CD14-positive monocyte (primary cell): ENCODE results near the gene ARFGAP2. TPM values are rescaled to one million over a fixed set of nuclear protein-coding genes. Genes with fewer than 3 reads are reported as not detected.

Experiments
- DNase-seq, 3 donors: peaks; one replicate each; pipeline ENCODE4 v3.0.0-alpha.2; 2011 to 2022
- H2AFZ ChIP-seq: 2 replicates; pipeline ENCODE4 v1.6.0; 2012; ENCODE audit warnings: mild to moderate bottlenecking, low read depth, low read length, inconsistent platforms; ENCODE audit not compliant: insufficient read depth, poor library complexity, severe bottlenecking
- H3K27ac ChIP-seq, 2 donors: 1 replicate in 1 of 2; 2 replicates in 1 of 2; pipeline ENCODE4 v1.5.1; 2012 to 2013; ENCODE audit warnings: low read length in 2 of 2, control low read depth in 1 of 2, inconsistent platforms in 1 of 2, low read depth in 1 of 2, mild to moderate bottlenecking in 1 of 2
- H3K27me3 ChIP-seq, 2 donors: one replicate each; pipeline versions ENCODE4 v1.6.0 to v1.6.1; 2011 to 2013; ENCODE audit warnings: low read length in 2 of 2; ENCODE audit not compliant: control insufficient read depth in 2 of 2, insufficient read depth in 2 of 2
- H3K36me3 ChIP-seq, 2 donors: replicated peaks in 1 of 2; 1 replicate in 1 of 2; 2 replicates in 1 of 2; pipeline versions ENCODE4 v1.5.1 to v1.6.1; 2012 to 2013; ENCODE audit warnings: low read length in 2 of 2, control low read depth in 1 of 2, inconsistent platforms in 1 of 2, mild to moderate bottlenecking in 1 of 2; ENCODE audit not compliant: insufficient read depth in 2 of 2, control insufficient read depth in 1 of 2
- H3K4me1 ChIP-seq, 2 donors: 1 replicate in 1 of 2; 2 replicates in 1 of 2; pipeline versions ENCODE4 v1.5.1 to v1.6.1; 2012 to 2013; ENCODE audit warnings: low read length in 2 of 2, control low read depth in 1 of 2, inconsistent platforms in 1 of 2, mild to moderate bottlenecking in 1 of 2, moderate library complexity in 1 of 2; ENCODE audit not compliant: insufficient read depth in 2 of 2, control insufficient read depth in 1 of 2
- H3K4me2 ChIP-seq: replicated peaks from 2 replicates; pipeline ENCODE3; 2012; ENCODE audit warnings: low read length, moderate library complexity, mild to moderate bottlenecking; ENCODE audit not compliant: poor library complexity, severe bottlenecking; ENCODE audit errors: extremely low read depth
- H3K4me3 ChIP-seq, 3 experiments: fragments of 200-600 bp in 1 of 3; sonication (generic) in 1 of 3; replicated peaks in 1 of 3; 1 replicate in 2 of 3; 2 replicates in 1 of 3; pipeline ENCODE4 v1.5.1; 2011 to 2013; ENCODE audit warnings: low read length in 3 of 3, mild to moderate bottlenecking in 3 of 3, control low read depth in 2 of 3, low read depth in 2 of 3, inconsistent platforms in 1 of 3, moderate library complexity in 1 of 3
- H3K79me2 ChIP-seq: 2 replicates; pipeline ENCODE4 v1.6.0; 2012; ENCODE audit warnings: mild to moderate bottlenecking, control low read depth, inconsistent platforms, low read length, moderate library complexity; ENCODE audit not compliant: insufficient read depth
- H3K9ac ChIP-seq: 2 replicates; pipeline ENCODE4 v1.6.0; 2017; ENCODE audit warnings: low read length, mild to moderate bottlenecking; ENCODE audit not compliant: insufficient read depth, poor library complexity, severe bottlenecking
- H3K9me3 ChIP-seq, 2 donors: replicated peaks in 1 of 2; 1 replicate in 1 of 2; 2 replicates in 1 of 2; pipeline versions ENCODE4 v1.5.1 to v1.6.1; 2012 to 2013; ENCODE audit warnings: low read length in 2 of 2, control low read depth in 1 of 2; ENCODE audit not compliant: control insufficient read depth in 1 of 2, insufficient read depth in 1 of 2
- H4K20me1 ChIP-seq: 2 replicates; pipeline ENCODE4 v1.6.0; 2012; ENCODE audit warnings: mild to moderate bottlenecking, low read length, control low read depth, moderate library complexity; ENCODE audit not compliant: insufficient read depth
- H3K27ac Mint-ChIP-seq, 7 donors: one replicate each; pipeline ENCODE4 v1.8.0; 2020; ENCODE audit warnings: mild to moderate bottlenecking in 7 of 7, mixed read lengths in 7 of 7, moderate library complexity in 6 of 7, inconsistent platforms in 2 of 7
- H3K27me3 Mint-ChIP-seq, 3 donors: one replicate each; pipeline ENCODE4 v1.8.0; 2021 to 2022; ENCODE audit warnings: low read depth in 3 of 3, mild to moderate bottlenecking in 3 of 3, mixed read lengths in 3 of 3, moderate library complexity in 3 of 3, inconsistent platforms in 1 of 3
- H3K36me3 Mint-ChIP-seq, 2 donors: one replicate each; pipeline ENCODE4 v1.8.0; 2020; ENCODE audit warnings: mixed read lengths in 2 of 2, inconsistent platforms in 1 of 2, mild to moderate bottlenecking in 1 of 2
- H3K4me1 Mint-ChIP-seq: one replicate; pipeline ENCODE4 v1.8.0; 2020; ENCODE audit warnings: mild to moderate bottlenecking, mixed read lengths
- H3K4me3 Mint-ChIP-seq, 2 donors: one replicate each; pipeline ENCODE4 v1.8.0; 2020; ENCODE audit warnings: mild to moderate bottlenecking in 2 of 2, mixed read lengths in 2 of 2, moderate library complexity in 1 of 2
- H3K9me3 Mint-ChIP-seq, 7 donors: one replicate each; pipeline ENCODE4 v1.8.0; 2020 to 2022; ENCODE audit warnings: mixed read lengths in 7 of 7, mild to moderate bottlenecking in 6 of 7, moderate library complexity in 6 of 7, inconsistent platforms in 2 of 7
- WGBS: methylation state at CpG from one replicate; pipeline ENCODE4 v1.1.5; 2013; ENCODE audit warnings: missing lambda C conversion rate; ENCODE audit not compliant: insufficient coverage; 5-methylcytosine and 5-hydroxymethylcytosine counted together
- intact Hi-C, 2 donors: fragments of 100-400 bp; cut with micrococcal nuclease; formaldehyde crosslinking; loops; one replicate each; pipeline versions ENCODE4 v1.15.0 to v1.15.1; 2023
- polyA plus RNA-seq, 3 donors: library from polyadenylated mRNA; depleted of rRNA in 1 of 3; unstranded in 2 of 3; stranded (reverse) in 1 of 3; fragments of 300-500 nt in 2 of 3; fragments of >200 nt in 1 of 3; fragmentation: Illumina TruSeq in 2 of 3; gene quantifications; 1 replicate in 2 of 3; 2 replicates in 1 of 3; pipeline ENCODE4 v1.2.3, GENCODE V29; 2012 to 2021
- TF ChIP-seq, protein P1 (sequence below): fragments of 200-600 bp; IDR thresholded peaks from one replicate; pipeline ENCODE4 v1.8.0; 2022; ENCODE audit warnings: antibody characterized with exemption, mild to moderate bottlenecking

The ARFGAP2 gene
- polyA plus RNA-seq, 3 donors, result 59.7 to 129 (median 61.0) TPM

DNA sequence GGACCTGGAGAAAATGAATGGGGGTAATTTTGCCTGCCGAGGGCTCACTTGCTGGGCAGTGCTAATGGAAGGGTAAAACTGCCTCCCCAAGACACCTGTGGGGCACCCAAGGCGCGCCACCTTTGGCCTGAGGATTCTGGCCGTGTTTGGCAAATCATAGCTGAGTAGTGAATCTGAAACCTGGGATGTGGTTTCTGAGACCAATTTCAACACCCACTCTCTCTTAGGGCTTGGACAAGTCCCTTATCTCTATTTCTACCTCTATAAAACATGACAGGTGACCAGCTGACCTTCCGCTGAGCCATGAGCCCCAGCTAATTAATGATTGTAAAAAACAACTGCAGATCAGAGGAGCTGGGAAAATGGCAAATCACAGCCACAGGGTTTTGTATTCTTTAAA, 11.0 kb upstream of the ARFGAP2 start:
- TF ChIP-seq, protein P1, sequence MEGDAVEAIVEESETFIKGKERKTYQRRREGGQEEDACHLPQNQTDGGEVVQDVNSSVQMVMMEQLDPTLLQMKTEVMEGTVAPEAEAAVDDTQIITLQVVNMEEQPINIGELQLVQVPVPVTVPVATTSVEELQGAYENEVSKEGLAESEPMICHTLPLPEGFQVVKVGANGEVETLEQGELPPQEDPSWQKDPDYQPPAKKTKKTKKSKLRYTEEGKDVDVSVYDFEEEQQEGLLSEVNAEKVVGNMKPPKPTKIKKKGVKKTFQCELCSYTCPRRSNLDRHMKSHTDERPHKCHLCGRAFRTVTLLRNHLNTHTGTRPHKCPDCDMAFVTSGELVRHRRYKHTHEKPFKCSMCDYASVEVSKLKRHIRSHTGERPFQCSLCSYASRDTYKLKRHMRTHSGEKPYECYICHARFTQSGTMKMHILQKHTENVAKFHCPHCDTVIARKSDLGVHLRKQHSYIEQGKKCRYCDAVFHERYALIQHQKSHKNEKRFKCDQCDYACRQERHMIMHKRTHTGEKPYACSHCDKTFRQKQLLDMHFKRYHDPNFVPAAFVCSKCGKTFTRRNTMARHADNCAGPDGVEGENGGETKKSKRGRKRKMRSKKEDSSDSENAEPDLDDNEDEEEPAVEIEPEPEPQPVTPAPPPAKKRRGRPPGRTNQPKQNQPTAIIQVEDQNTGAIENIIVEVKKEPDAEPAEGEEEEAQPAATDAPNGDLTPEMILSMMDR, result no peak
- Mint-ChIP-seq H3K4me1 (peaks cover 14% of the 10 kb centered on the region), H3K9me3 (peaks cover 0 to 14% (median 0%) of the 10 kb centered on the region in 7 donors), H3K4me3 (peak overlapping the region; percentile 16 to 92), H3K27ac (no peak overlapping the region), H3K36me3 (no peaks in the 10 kb centered on the region), H3K27me3 (peaks cover 51 to 68% (median 54%) of the 10 kb centered on the region in 3 donors)
- Histone ChIP-seq H3K27me3 (peaks cover 29 to 59% of the 10 kb centered on the region in 2 donors), H3K27ac (no peak overlapping the region), H2AFZ (peak overlapping the region; percentile 83), H3K9me3 (peaks cover 0 to 6% of the 10 kb centered on the region in 2 donors), H3K4me2 (peak overlapping the region; percentile 80), H3K9ac (no peak overlapping the region), H3K79me2 (no peaks in the 10 kb centered on the region), H3K4me1 (peaks cover 20 to 23% of the 10 kb centered on the region in 2 donors), H3K4me3 (peak overlapping the region in 1 of 3 experiments; percentile 73), H4K20me1 (no peaks in the 10 kb centered on the region), H3K36me3 (no peaks in the 10 kb centered on the region)
- WGBS, result 22% methylated on average over 1 of the region's 5 CpGs
- DNase-seq, result no peak
- intact Hi-C loops, result no loop called here

DNA sequence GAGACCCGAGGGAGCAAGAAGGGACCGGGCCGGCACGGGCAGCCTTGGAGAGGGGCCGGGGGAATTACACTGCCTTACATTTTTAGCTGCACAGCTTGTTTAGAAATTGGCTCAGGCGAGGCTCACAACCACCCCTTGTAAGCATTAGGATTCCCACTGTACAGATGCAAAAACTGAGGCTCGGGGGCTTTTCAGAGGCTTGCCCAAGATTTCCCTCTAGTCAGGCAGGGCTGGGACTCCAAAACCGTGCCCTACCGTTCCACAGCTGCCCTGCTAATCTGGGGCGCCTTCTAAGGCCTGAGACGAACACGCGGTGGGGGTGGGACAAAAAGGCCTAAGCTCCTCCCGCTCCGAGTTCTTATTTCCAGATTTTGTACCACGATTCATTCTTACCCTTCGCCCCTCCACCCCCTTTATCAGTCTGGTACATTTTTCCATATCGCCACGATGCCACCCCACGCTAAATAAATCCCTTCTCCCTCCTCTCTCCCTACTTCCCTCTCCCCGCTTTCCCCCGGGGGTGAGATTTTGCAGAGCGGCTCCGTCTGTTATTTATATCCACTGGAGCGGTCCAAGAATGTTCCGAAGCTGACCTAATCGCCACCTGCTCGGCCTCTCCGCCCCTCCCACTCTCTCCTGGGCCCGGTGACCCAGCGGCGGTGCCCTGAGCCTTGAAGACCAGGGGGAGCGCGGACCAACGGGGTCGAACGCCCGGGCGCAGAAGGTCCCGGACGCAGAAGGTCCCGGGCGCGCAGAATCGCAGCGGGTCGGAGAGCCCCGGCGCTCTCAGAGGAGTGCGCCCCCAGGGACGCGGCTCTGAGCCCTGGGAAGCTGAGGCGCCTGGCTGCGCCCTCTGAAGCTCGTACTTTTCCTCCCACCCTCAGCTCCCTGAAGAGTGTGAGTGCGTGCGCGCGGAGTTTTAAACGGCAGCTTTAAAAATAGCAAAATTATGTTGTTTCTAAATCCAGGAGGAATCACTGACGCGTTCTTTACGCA, 10.3 kb upstream of the ARFGAP2 start:
- no peaks in the 10 kb centered on the region for H3K79me2 ChIP-seq
- Mint-ChIP-seq H3K27me3 (peaks cover 51 to 68% (median 54%) of the 10 kb centered on the region in 3 donors), H3K4me1 (peaks cover 14% of the 10 kb centered on the region), H3K9me3 (peaks cover 0 to 14% (median 0%) of the 10 kb centered on the region in 7 donors), H3K36me3 (no peaks in the 10 kb centered on the region), H3K27ac (no peak overlapping the region), H3K4me3 (peak overlapping the region; percentile 75 to 92)
- peak overlapping the region; percentile 83 for H2AFZ ChIP-seq
- TF ChIP-seq, protein P1, result no peak
- peak overlapping the region; percentile 3 to 73 (median 28) for H3K4me3 ChIP-seq
- no peaks in the 10 kb centered on the region for H3K36me3 ChIP-seq
- DNase-seq, result no peak
- no peak overlapping the region for H3K27ac ChIP-seq
- peaks cover 0 to 6% of the 10 kb centered on the region in 2 donors for H3K9me3 ChIP-seq
- peak overlapping the region; percentile 80 for H3K4me2 ChIP-seq
- H3K27me3 ChIP-seq, result peaks cover 29 to 59% of the 10 kb centered on the region in 2 donors
- no peak overlapping the region for H3K9ac ChIP-seq
- peaks cover 20 to 23% of the 10 kb centered on the region in 2 donors for H3K4me1 ChIP-seq
- 1% methylated on average over 49 of the region's 63 CpGs for WGBS
- intact Hi-C loops, result no loop called here
- no peaks in the 10 kb centered on the region for H4K20me1 ChIP-seq
